CD4-positive, alpha-beta memory T cell (primary cell): ENCODE data around the gene CCDC102A. TPM values are rescaled to one million over a fixed set of nuclear protein-coding genes. Genes with fewer than 3 reads are reported as not detected.

Experiments
- CTCF ChIA-PET: fragments of 350-600 bp; sonication (Branson Sonifier 250); formaldehyde crosslinking; loops from one replicate; lab custom pipeline; 2021; ENCODE audit warnings: inconsistent platforms; ENCODE audit not compliant: partially characterized antibody; lab: Charles Lee
- POLR2A ChIA-PET: fragments of 350-600 bp; sonication (Branson Sonifier 250); formaldehyde crosslinking; loops from one replicate; lab custom pipeline; 2021; ENCODE audit not compliant: partially characterized antibody; lab: Charles Lee
- DNase-seq, 5 donors: peaks; one replicate each; pipeline versions ENCODE4 v3.0.0 to v3.0.0-alpha.2; 2020 to 2022; ENCODE audit warnings: mixed read lengths in 1 of 5
- H3K27ac ChIP-seq: one replicate; pipeline ENCODE4 v1.7.0; 2013; ENCODE audit warnings: low read depth, low read length
- H3K27me3 ChIP-seq: 2 replicates; pipeline ENCODE4 v1.7.0; 2013; ENCODE audit warnings: mild to moderate bottlenecking, low read length, moderate library complexity; ENCODE audit not compliant: insufficient read depth
- H3K36me3 ChIP-seq: 2 replicates; pipeline ENCODE4 v1.7.0; 2013; ENCODE audit warnings: mild to moderate bottlenecking, low read length, moderate library complexity; ENCODE audit not compliant: insufficient read depth
- H3K4me1 ChIP-seq: 2 replicates; pipeline ENCODE4 v1.7.0; 2013; ENCODE audit warnings: mild to moderate bottlenecking, low read length, moderate library complexity; ENCODE audit not compliant: insufficient read depth
- H3K4me3 ChIP-seq, 2 donors: one replicate each; pipeline ENCODE4 v1.7.0; 2013; ENCODE audit warnings: low read length in 2 of 2, mild to moderate bottlenecking in 1 of 2
- H3K9me3 ChIP-seq, 2 donors: one replicate each; pipeline ENCODE4 v1.7.0; 2013; ENCODE audit warnings: low read length in 2 of 2, control low read depth in 1 of 2; ENCODE audit not compliant: control insufficient read depth in 1 of 2
- H3K27ac Mint-ChIP-seq, 7 donors: one replicate each; pipeline ENCODE4 v1.8.0; 2020 to 2021; ENCODE audit warnings: mixed read lengths in 7 of 7, mild to moderate bottlenecking in 6 of 7, inconsistent platforms in 3 of 7, moderate library complexity in 3 of 7
- H3K27me3 Mint-ChIP-seq, 2 donors: one replicate each; pipeline ENCODE4 v1.8.0; 2020 to 2021; ENCODE audit warnings: mixed read lengths in 2 of 2
- H3K36me3 Mint-ChIP-seq, 2 donors: one replicate each; pipeline ENCODE4 v1.8.0; 2020 to 2021; ENCODE audit warnings: mixed read lengths in 2 of 2, inconsistent platforms in 1 of 2, mild to moderate bottlenecking in 1 of 2
- H3K4me1 Mint-ChIP-seq, 4 donors: one replicate each; pipeline ENCODE4 v1.8.0; 2020 to 2021; ENCODE audit warnings: mixed read lengths in 4 of 4, mild to moderate bottlenecking in 1 of 4
- H3K4me3 Mint-ChIP-seq, 8 donors: one replicate each; pipeline ENCODE4 v1.8.0; 2020 to 2021; ENCODE audit warnings: mixed read lengths in 8 of 8, mild to moderate bottlenecking in 7 of 8, moderate library complexity in 6 of 8, inconsistent platforms in 3 of 8
- H3K9me3 Mint-ChIP-seq, 8 donors: one replicate each; pipeline ENCODE4 v1.8.0; 2020 to 2021; ENCODE audit warnings: mixed read lengths in 8 of 8, mild to moderate bottlenecking in 5 of 8, inconsistent platforms in 3 of 8, moderate library complexity in 1 of 8
- intact Hi-C: fragments of 100-400 bp; cut with micrococcal nuclease; formaldehyde crosslinking; loops from one replicate; pipeline ENCODE4 v1.15.1; 2023
- polyA plus RNA-seq, 2 donors: library from polyadenylated mRNA; unstranded; fragments of 300-500 nt; fragmentation: Illumina TruSeq; gene quantifications; one replicate each; pipeline ENCODE4 v1.2.3, GENCODE V29; 2021
- total RNA-seq, 2 experiments: library from RNA; stranded (reverse); gene quantifications; one replicate each; pipeline ENCODE4 v1.2.3, GENCODE V29; 2021

The CCDC102A gene
- total and polyA plus RNA-seq, 4 experiments from 2014 or later = 1.2 to 9.9 (median 5.1) TPM

DNA sequence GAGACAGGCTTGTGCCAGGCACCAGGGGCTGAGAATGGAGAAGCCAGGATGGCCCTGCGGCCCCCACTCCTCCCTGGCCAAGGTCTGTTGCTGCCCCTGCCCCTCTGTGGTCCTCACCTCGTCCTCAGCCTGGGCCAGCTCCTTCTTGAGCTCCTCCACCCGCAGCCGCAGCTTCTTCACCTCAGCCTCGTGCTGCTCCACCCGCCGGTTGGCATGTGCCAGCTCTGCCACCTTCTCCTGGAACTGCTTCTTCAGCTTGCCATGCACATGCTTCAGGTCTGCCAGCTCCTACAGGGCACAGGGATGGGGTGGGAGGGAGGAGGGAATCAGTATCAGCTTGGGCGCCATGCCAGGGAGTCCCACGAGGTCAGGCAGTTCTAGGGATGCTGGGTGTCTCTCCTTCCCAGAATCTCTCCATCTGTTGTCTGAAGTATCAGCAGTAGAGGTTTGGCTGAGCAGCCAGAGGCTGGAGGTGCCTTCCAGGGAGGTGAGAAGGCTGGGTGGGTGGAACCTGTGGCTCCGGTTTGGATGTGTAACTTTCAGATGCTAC is 20.1 kb downstream of the CCDC102A start:
- Mint-ChIP-seq H3K36me3 (peaks cover 13 to 31% of the 10 kb centered on the region in 2 donors), H3K4me1 (peaks cover 0 to 6% (median 3%) of the 10 kb centered on the region in 4 donors), H3K27me3 (no peaks in the 10 kb centered on the region), H3K27ac (peak overlapping the region in 2 of 7 donors; percentile 46 to 53), H3K4me3 (no peak overlapping the region), H3K9me3 (no peaks in the 10 kb centered on the region)
- H3K4me1 ChIP-seq = no peaks in the 10 kb centered on the region
- H3K4me3 ChIP-seq = no peak overlapping the region
- H3K9me3 ChIP-seq = no peaks in the 10 kb centered on the region
- CTCF ChIA-PET = interaction anchor here (1.5 to 6.2 kb wide), 5 partner anchors 15 to 215 kb away, joined by 4 to 87 read pairs (median 28); partner anchors contain the start of gene POLR2C
- POLR2A ChIA-PET = no interaction called here
- no peaks in the 10 kb centered on the region for H3K27me3 ChIP-seq
- H3K27ac ChIP-seq = no peak overlapping the region
- no peaks in the 10 kb centered on the region for H3K36me3 ChIP-seq
- no peak for DNase-seq
- intact Hi-C loops = loop anchor here (5.0 kb wide), 1 partner anchor 54 kb away; the partner anchor contains the start of gene POLR2C

DNA sequence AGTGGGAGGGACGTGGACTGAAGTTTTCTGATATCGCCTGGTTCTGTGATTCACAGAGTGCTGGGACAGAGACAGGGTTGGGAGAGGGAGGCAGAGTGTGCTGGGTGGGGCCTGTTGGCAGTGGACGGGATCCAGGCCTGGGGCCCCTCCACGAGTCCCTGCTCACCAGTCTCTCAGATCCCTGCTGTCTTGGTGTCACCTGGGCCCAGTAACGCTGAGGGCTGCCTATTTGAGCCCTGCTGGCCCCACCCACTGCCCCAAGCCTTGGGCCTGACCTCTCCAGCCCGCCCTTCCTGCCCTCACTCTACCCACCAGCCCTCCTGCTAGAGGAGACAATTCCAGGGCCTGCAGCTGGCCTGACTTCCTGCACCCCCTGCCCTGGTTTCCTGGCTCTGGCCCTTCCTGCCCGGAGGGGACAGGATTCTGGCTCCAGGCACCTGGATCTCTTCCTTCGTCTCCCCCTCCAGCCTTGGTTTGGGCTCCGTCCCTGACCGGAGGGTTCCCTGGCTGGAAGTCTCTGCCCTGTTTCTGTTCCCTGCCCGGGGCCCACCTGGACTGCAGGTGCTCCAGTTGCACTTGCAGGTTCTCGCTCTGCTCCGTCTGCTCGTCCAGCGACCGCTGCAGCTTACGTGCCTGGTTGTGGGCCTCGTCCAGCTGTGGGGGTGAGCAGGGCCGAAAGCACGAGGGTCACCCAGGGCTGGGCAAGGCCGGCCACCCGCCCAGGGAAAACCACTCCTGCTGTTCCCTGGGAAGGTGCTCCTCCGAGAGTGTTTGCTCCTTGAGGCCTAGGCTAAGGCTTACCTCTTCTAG is 21.4 kb downstream of the CCDC102A start:
- peak overlapping the region in 1 of 7 donors; percentile 36 for H3K27ac Mint-ChIP-seq

DNA sequence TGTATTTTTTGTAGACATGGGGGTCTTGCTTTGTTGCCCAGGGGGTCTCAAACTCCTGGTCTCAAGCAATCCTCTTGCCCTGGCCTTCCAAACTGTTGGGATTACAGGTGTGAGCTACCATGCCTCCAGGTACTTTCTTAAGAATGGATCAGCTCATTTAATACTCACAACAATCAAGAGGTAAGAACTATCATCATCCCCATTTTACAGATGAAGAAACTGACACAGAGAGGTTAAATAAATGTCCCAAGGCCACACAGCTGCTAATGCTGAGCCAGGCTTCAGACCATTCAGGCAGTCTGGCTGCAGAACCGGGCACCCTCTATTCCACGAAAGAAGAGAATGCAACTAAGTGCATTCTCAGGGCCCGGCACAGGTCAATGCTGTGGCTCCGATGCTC is 22.0 kb downstream of the CCDC102A start:
- Mint-ChIP-seq H3K4me3 (no peak overlapping the region), H3K36me3 (peaks cover 13 to 31% of the 10 kb centered on the region in 2 donors), H3K27me3 (no peaks in the 10 kb centered on the region), H3K4me1 (no peaks in the 10 kb centered on the region), H3K9me3 (no peaks in the 10 kb centered on the region), H3K27ac (peak overlapping the region in 1 of 7 donors; percentile 57)
- Histone ChIP-seq H3K27ac (no peak overlapping the region), H3K9me3 (no peaks in the 10 kb centered on the region), H3K36me3 (no peaks in the 10 kb centered on the region), H3K4me1 (no peaks in the 10 kb centered on the region), H3K4me3 (no peak overlapping the region), H3K27me3 (no peaks in the 10 kb centered on the region)
- no peak for DNase-seq
- ChIA-PET CTCF (interaction anchor here (1.6 kb wide), 3 partner anchors 9 to 30 kb away, joined by 3 to 5 read pairs (median 4); no protein-coding TSS in a partner anchor), POLR2A (no interaction called here)
- intact Hi-C loops = no loop called here

More for the DNA sequence above, 21.4 kb downstream of the CCDC102A start:
- no peaks in the 10 kb centered on the region for H3K27me3 Mint-ChIP-seq
- ChIA-PET CTCF (interaction anchor here (1.6 to 6.2 kb wide), 3 partner anchors 8 to 97 kb away, joined by 4 to 87 read pairs (median 5); no protein-coding TSS in a partner anchor), POLR2A (no interaction called here)
- H3K4me1 Mint-ChIP-seq = peaks cover 0 to 2% (median under 1%) of the 10 kb centered on the region in 4 donors
- no peak overlapping the region for H3K4me3 ChIP-seq
- H3K27me3 ChIP-seq = no peaks in the 10 kb centered on the region
- DNase-seq = no peak
- no peak overlapping the region for H3K4me3 Mint-ChIP-seq
- intact Hi-C loops = loop anchor here (5.0 kb wide), 1 partner anchor 53 kb away; the partner anchor contains the start of gene POLR2C
- peaks cover 13 to 31% of the 10 kb centered on the region in 2 donors for H3K36me3 Mint-ChIP-seq
- H3K9me3 Mint-ChIP-seq = no peaks in the 10 kb centered on the region
- no peaks in the 10 kb centered on the region for H3K4me1 ChIP-seq
- no peaks in the 10 kb centered on the region for H3K9me3 ChIP-seq
- H3K36me3 ChIP-seq = no peaks in the 10 kb centered on the region
- H3K27ac ChIP-seq = no peak overlapping the region

GRCh38 chr16:57513371-57514102 is 22.8 kb downstream of the CCDC102A start:
- H3K4me1 Mint-ChIP-seq = no peaks in the 10 kb centered on the region
- CTCF ChIA-PET = interaction anchor here (1.6 kb wide), 3 partner anchors 8 to 30 kb away, joined by 3 to 5 read pairs (median 4); no protein-coding TSS in a partner anchor

DNA sequence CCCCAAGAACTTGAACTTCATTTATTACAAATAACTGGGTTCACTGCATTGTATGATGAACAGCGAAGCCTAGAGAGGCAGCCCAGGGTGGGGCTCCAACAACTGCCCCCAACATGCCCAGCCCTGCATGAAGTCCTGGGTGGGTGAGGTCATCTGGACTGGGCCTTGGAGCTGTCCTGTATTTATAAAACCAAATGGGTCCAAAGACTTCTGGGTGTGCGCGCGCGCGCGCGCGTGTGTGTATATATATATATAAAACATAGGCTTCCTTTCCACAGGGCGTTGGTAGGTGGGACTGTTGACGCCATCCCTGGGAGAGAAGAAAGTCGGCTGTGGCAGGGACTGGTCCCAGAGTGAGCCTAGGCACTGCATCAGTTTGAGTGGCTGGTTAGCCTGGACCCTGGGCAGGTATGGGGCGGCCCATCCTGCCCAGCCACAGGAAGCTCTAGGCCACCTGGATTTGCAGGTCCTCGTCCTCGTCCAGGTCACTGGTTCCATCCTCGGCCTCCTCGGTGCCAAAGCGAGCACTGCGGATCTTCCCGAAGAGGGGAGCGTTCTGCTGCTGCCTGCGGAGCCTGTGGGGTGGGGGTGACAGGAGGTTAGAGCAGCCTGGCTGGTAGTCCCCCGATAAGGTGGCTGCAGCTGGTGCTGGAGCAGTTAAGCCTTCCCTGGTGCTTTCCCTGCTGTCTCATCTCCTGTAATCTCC is 23.9 kb downstream of the CCDC102A start:
- no peak overlapping the region for H3K27ac ChIP-seq
- Mint-ChIP-seq H3K9me3 (no peaks in the 10 kb centered on the region), H3K36me3 (peaks cover 8 to 24% of the 10 kb centered on the region in 2 donors), H3K4me1 (no peaks in the 10 kb centered on the region), H3K27ac (no peak overlapping the region), H3K4me3 (no peak overlapping the region), H3K27me3 (no peaks in the 10 kb centered on the region)
- H3K36me3 ChIP-seq = no peaks in the 10 kb centered on the region
- H3K27me3 ChIP-seq = no peaks in the 10 kb centered on the region
- no peaks in the 10 kb centered on the region for H3K4me1 ChIP-seq
- DNase-seq = no peak
- H3K4me3 ChIP-seq = no peak overlapping the region
- intact Hi-C loops = no loop called here
- CTCF ChIA-PET = interaction anchor here (1.2 to 1.9 kb wide), 2 partner anchors 7 to 50 kb away, joined by 3 to 6 read pairs; partner anchors contain the start of gene POLR2C
- POLR2A ChIA-PET = interaction anchor here (1.3 kb wide), 1 partner anchor 10 kb away, joined by 3 read pairs; no protein-coding TSS in a partner anchor
- H3K9me3 ChIP-seq = no peaks in the 10 kb centered on the region

More at GRCh38 chr16:57513371-57514102, 22.8 kb downstream of the CCDC102A start:
- H3K36me3 ChIP-seq = no peaks in the 10 kb centered on the region
- no peaks in the 10 kb centered on the region for H3K4me1 ChIP-seq
- no peaks in the 10 kb centered on the region for H3K27me3 ChIP-seq
- no peaks in the 10 kb centered on the region for H3K9me3 Mint-ChIP-seq
- no peak overlapping the region for H3K4me3 Mint-ChIP-seq
- H3K36me3 Mint-ChIP-seq = peaks cover 8 to 28% of the 10 kb centered on the region in 2 donors
- H3K27ac Mint-ChIP-seq = peak overlapping the region in 1 of 7 donors; percentile 57
- H3K27me3 Mint-ChIP-seq = no peaks in the 10 kb centered on the region
- no peaks in the 10 kb centered on the region for H3K9me3 ChIP-seq
- no peak overlapping the region for H3K4me3 ChIP-seq
- no peak overlapping the region for H3K27ac ChIP-seq
- intact Hi-C loops = no loop called here
- no peak for DNase-seq
- POLR2A ChIA-PET = no interaction called here

DNA sequence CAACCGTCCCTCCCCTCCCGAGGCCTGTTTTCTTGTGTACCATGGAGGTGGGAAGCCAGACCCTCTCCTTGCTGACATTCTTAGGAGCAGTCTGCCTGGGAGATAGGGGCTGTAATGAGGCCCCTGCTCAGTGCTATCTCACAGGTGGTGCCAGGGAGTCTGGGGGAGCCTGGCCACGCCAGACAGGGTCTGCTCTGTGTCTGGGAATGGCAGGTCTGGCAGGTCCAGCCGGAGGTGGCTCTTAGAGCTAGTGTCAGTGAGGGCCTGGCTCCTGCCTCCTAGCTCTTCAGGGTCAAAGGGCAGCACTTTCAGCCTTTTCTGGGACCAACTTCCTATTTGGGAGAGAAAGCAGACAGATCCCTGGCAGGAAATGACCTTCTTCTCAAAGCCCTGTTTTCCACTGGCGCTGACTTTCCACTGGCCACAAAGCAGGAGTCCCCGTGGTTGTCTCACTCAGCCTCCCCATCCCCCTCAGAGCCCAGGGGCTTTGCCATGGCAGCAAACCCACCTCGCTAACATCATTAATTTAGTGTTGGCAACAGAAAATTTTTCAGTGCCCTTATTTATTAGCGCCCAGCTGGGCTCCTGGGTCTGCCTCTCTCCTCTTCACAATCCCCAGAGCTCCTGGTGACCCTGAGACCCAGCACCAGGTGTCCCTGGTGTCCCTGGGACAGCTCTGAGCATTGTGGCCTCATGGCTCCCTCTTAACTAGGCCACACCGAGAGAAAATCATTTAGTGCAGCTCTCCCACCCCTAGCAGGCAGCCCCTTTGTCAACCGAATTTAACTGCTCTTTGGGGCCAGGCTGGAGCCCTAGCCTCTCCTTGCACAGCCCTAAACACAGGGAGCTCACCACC is 26.1 kb downstream of the CCDC102A start:
- Mint-ChIP-seq H3K27me3 (no peaks in the 10 kb centered on the region), H3K4me3 (no peak overlapping the region), H3K9me3 (no peaks in the 10 kb centered on the region), H3K4me1 (no peaks in the 10 kb centered on the region), H3K36me3 (peaks cover 4 to 12% of the 10 kb centered on the region in 2 donors), H3K27ac (peak overlapping the region in 2 of 7 donors; percentile 41 to 53)
- POLR2A ChIA-PET = no interaction called here
- H3K27me3 ChIP-seq = no peaks in the 10 kb centered on the region
- CTCF ChIA-PET = interaction anchor here (0.5 to 1.9 kb wide), 3 partner anchors 9 to 142 kb away, joined by 4 to 6 read pairs (median 4); no protein-coding TSS in a partner anchor
- H3K4me3 ChIP-seq = no peak overlapping the region
- H3K27ac ChIP-seq = no peak overlapping the region
- H3K9me3 ChIP-seq = no peaks in the 10 kb centered on the region
- no peaks in the 10 kb centered on the region for H3K4me1 ChIP-seq
- intact Hi-C loops = no loop called here
- H3K36me3 ChIP-seq = no peaks in the 10 kb centered on the region
- DNase-seq = no peak
